Stimulated activated CD4-positive, alpha-beta T cell treated with anti-CD3 and anti-CD28 coated beads, Interleukin-1b, Interleukin-23, amount 100 ng/mL, for 24 hours (primary cell): ENCODE results near the gene MTA1.
A peak's percentile ranks its signal among the peaks of the same experiment; 100 is the strongest.

Experiments used
- DNase-seq, 4 experiments: peaks; one replicate each; pipeline ENCODE4 v3.0.0-alpha.2; 2020; ENCODE audit warnings: low read depth in 4 of 4, low spot score in 1 of 4

The MTA1 gene

DNA sequence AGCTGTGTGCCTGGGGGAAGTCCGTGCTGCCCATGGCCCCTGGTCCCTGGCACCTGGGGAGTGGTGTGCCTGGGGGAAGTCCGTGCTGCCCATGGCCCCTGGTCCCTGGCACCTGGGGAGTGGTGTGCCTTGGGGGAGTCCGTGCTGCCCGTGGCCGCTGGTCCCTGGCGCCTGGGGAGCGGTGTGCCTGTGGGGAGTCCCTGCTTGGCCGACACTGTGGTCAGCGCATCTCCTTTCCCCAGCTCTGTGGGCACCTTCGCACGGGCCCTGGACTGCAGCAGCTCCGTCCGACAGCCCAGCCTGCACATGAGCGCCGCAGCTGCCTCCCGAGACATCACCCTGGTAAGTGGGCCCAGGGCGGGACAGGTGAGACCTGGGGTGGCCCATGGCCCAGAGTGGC, 40.5 kb downstream of the MTA1 start:
- no peak for DNase-seq

DNA sequence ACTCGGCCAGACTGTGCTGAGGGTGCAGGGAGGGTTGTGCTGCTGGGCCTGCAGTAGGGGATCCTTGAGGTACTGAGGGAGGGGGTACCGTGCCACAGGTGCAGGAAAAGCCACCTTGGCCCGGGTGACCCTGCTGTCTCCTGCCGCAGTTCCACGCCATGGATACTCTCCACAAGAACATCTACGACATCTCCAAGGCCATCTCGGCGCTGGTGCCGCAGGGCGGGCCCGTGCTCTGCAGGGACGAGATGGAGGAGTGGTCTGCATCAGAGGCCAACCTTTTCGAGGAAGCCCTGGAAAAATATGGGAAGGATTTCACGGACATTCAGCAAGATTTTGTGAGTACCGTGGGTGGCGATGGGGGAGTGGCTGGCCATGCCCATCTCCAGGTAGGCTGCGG, 41.0 kb downstream of the MTA1 start:
- DNase-seq: no peak

DNA sequence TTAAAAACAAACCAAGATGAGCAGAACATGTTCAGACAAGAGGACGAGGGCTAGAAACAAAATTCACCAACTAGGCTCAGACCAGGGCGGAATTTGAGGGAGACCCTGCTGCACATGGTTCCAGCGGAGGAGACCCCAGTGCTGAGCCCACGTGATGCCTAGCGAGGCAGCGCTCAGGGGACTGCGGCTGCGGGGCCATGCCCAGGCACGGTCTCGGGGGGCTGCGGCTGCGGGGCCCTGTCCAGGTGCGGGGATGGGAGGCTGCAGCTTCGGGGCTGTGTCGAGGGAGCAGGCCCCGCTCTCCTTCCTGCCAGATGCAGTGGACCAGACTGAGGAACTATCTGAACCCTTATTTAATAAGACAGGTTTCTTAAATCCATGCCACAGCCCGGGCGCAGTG, 42.3 kb downstream of the MTA1 start:
- no peak for DNase-seq

DNA sequence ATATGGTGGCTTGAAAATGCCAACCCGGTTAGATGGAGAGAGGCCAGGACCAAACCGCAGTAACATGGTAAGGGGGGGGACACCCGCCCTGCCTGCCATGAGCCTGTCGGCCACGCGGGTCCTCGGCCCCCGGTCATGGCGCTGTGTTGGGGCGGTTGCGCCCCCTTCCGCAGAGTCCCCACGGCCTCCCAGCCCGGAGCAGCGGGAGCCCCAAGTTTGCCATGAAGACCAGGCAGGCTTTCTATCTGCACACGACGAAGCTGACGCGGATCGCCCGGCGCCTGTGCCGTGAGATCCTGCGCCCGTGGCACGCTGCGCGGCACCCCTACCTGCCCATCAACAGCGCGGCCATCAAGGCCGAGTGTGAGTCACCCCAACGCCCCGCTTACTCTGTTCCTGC, 44.9 kb downstream of the MTA1 start:
- DNase-seq: no peak

DNA sequence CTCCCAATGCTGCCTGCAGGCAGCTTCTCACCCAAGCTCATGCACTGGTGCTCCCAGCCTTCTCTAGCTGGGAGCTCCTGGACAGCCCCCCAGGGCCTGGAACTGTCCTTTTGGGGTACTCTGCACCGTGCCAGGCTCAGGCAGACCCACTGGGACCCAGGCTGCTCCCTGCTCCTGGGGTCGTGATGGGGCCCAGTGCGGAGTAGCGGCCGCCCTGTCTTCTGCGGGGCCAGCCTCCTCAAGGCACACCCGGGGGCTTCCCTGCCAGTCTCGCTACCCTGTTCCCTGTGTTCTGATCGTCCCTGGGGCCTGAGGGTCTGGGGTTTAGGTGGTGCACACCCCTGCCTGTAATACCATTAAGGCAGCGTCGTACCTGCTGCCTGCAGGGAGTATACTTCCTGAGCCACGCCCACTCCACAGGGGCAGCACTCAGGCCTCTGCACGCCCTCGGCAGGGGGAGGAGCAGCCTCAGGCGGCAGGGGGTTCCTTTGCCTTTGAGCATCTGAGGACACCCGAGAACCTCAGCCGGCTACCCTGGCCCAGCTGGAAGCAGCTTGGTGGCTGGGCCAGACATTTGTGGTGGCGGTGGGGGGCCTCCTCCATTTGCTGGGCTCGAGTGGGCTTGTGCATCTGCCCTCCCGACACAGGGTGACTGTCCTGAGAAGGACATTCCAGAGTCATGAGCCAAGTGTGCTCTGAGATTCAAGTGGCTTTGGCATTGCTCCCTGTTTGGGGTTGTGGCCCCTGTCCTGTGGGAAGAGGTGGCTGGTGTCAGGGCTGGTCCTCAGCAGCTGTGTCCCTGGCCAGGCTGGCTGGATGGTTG, 45.8 kb downstream of the MTA1 start:
- DNase-seq: no peak

DNA sequence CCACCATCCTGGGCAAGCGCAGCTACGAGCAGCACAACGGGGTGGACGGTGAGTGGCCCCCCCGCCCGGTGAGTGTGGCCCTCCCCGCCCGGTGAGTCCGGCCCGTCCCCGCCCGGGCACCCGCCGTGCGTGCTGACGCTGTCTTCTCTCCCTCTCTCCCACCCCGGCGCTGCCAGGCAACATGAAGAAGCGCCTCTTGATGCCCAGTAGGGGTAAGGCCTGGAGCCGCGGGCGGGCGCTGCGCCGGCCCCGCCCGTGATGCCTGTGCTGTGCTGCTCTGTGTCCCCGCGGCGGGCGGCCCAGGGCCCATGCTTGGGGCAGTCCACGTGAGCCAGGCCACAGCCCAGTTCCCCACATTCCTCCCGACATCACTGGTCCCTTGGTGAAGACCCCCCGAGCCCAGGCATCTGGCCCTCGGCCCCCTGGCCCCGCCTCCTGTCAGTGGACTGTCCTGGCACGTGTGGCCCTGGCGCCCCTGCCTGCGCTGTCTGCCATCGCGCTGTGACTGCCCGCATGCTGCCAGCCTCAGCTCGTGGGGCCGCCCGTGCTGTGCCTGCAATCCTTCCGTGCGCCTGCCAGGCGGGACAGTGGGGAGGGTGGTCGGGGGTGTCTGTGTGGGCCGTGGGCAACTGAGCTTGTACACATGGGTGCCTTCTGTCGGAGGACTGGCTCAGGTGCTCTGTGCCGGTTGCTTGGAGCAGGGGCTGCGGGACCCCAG, 47.1 kb downstream of the MTA1 start:
- DNase-seq: no peak

DNA sequence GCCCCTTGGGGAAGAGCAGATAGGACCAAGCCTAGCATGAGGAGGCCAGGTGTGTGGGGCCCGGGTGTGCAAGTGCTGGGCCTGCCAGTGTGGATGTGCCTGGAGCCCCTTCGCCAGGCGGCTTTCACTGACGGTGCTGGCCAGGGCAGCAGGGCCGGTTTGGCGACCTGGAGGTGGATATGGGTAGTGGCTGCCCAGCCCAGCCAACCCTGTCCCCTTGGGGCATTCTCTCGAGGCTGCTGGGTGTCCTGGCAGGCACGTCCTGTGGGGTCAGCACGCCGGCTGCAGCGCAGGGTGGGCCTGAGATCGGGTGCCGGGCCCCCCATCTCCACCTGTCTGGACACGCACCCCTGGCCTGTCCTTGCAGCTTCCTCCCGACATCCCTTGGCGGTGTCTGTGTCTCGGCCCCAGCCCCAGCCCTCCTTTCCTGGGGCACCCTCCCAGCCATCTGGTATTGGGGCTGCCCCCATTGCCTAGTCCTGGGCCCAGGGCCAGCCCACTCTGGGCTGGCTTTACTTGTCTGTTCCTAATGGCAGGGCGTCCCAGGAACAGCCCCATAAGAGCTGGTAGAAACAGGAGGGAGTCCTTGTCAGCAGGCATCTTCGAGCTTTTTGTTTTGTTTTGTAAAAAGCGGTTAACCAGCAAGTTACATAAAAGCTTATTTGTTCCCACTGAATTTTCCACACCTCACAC, 47.8 kb downstream of the MTA1 start:
- no peak for DNase-seq

DNA sequence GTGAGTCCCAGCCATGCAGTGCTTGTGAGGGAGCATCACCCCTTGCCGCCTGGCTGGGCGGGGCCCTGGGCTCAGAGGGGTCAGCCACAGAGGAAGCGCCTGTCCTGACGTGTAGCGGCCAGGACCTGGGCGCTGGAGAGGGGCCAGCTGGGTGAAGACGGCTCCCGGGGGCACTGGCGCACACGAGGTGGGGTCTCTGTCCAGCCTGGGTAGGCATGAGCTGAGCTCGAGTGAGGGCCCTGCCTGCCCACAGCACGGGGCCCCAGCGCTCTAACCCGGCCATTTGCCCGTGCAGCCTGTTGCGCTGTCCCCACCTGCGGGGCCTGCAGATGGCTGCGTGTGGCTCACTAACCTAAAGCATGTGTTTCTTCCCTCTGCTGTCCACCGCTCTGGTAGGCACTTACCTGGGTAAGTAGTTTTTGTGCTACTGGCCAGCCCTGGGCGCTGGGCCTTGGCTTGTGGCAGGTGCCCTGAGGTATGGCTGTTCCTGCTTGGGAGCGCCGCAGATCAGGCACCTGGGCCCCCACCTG, 48.4 kb downstream of the MTA1 start:
- no peak for DNase-seq

DNA sequence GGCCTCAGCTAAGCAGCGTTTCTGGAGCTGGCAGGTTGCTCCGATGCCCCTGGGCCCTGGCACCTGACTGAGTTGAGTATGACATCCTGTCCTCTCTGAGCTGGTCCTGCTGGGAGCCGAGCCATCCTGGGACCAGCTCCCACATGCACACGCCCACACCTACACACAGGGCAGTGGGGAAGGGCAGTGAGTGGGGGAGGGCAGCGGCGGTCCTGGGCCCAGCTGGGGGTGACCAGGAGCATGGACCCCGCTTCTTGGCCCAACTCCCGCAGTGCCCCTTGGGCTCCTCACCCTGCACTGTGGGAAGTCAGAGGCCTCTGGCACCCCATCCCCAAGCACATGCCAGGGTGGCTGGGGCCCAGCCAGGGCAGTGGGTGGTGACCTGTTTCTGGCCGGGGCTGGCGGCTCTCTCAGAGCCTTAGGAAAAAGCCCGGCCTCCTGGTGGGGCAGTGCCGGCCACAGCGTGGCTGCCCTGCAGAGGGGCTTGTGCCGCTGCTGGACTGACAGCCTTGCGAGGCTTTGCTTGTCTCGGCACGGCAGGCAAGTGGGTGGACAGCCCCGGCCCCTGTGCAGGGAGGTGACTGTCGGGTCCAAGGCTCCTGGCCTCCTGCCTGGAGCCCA, 49.1 kb downstream of the MTA1 start:
- DNase-seq: no peak

DNA sequence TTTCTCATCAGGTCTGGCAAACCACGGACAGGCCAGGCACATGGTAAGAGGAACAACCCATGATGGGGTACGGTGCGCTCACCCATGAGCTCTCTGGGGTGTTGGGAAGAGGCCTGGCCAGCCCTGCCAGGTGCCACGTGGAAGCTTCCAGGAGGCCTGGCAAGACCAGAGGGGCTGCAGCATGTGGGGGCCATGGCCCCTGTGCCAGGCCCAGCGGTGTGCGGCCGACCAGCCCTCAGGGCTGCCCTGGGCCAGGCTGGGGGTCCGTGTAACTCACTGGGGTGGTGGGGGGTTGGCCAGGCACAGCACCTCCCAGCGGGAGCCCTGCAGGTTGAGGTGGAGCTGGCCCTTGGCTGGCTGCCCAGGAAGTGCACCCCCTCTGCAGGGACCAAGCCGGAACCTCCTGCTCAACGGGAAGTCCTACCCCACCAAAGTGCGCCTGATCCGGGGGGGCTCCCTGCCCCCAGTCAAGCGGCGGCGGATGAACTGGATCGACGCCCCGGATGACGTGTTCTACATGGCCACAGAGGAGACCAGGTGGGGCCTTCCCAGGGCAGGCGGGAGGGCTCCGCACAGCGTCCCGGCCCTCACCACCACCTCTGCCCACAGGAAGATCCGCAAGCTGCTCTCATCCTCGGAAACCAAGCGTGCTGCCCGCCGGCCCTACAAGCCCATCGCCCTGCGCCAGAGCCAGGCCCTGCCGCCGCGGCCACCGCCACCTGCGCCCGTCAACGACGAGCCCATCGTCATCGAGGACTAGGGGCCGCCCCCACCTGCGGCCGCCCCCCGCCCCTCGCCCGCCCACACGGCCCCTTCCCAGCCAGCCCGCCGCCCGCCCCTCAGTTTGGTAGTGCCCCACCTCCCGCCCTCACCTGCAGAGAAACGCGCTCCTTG, 50.1 kb downstream of the MTA1 start:
- no peak for DNase-seq

DNA sequence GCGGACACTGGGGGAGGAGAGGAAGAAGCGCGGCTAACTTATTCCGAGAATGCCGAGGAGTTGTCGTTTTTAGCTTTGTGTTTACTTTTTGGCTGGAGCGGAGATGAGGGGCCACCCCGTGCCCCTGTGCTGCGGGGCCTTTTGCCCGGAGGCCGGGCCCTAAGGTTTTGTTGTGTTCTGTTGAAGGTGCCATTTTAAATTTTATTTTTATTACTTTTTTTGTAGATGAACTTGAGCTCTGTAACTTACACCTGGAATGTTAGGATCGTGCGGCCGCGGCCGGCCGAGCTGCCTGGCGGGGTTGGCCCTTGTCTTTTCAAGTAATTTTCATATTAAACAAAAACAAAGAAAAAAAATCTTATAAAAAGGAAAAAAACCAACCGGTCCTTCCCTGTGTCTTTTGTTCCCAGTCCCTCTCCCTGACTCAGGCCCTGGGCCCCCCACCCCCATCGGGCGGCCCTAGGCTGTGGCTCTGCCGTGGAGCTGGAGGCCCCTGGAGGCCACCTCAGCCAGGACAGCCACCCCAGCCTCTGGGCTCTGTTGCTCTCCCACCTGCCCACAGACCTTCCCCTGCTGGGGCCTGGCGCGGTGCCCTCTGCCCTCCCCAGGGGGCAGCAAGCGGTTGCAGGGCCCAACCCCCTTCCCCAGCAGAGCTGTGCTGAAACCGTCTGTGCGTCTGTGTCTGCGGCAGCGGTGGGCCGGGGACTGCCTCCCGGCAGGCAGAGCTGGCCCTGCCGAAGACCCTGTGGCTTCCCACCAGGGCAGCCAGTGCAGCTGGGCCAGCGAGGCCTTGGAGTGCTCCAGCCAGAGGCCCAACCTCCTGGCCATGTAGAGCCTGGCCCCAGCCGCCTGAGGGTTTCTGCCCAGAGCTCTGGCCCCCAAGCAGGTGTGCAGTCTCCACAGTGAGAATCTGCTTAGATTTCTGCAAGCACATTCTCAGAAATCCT, 51.0 kb downstream of the MTA1 start:
- DNase-seq: no peak

DNA sequence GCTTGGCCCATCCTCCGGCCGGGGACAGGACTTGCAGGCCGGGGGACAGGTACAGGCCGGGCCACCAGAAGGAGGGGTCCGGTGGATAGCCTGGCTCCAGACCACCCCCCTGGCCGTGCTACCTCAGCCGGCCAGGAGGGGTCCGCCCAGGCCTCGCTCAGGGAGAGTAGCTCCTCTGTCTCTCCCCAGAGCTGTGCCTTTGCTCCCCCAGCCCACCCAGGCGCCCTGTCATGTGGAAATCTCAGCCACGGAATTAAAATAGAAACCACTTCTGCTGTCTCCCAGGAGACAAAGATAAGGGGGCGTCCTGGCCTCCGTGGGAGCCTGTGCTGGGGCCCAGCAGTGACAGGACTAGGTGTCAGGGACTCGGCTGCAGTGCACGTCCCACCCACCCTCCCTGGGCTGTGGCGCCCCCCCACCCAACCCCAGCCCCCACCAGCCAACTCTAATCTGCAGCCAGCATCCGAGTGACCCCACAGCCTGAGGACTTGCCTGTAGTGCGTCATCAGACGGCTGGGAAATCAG, 51.7 kb downstream of the MTA1 start:
- DNase-seq: no peak

DNA sequence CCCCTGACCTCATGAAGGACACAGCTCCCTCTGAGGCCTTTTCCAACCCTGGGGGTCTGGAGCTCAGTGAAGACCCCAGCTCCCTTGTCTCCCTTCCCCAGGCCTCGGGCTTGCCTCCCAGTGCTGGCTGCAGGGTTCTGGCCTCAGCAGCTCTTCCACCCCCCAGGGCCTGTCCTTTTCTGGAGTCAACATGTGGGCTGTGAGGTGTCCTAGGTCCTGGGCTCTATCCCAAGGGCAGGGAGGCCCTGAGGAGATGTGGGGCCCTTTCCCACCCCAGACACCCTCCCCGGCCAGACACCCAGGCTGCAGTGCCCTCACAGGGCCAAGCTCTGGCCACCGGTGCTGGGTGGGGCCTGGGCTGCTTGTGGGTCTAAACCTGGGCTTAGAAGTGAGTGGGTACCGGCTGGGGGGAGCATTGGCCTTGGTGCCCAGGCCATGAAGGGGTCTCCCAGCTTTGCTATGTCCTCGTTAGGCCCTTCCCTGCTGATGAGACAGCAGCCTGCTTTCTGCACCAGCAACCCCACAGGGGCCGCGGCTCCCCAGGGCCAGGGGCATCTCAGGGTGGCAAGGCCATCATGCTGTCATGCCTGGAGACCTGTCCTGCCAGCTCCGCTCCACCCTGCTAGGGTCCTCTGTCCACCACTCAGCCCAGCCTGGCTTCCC, 52.3 kb downstream of the MTA1 start:
- no peak for DNase-seq

DNA sequence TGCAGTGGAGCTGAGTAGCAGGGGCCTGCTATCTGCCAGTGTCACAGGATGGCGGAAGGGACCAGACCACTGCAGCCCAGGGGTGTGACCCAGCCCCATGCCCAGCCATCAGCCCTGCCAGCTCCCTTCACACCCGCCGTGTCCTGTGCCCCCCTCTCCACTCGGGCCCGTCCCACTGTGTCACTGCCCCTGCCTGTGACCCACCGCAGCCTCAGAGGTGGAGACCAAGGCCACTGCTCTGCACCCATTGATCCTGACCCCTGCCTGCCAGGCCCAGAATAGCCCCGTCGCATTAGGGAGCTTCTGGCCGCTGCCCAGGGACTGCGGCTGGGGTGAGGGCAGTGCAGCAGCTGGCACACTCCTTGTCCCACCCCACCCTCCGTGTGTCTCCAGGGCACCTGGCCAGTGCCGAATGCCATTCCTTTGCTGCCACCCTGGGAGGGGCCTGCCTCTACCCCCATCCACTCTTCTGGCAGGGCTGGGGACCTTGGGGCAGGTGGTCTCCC, 52.9 kb downstream of the MTA1 start:
- no peak for DNase-seq

DNA sequence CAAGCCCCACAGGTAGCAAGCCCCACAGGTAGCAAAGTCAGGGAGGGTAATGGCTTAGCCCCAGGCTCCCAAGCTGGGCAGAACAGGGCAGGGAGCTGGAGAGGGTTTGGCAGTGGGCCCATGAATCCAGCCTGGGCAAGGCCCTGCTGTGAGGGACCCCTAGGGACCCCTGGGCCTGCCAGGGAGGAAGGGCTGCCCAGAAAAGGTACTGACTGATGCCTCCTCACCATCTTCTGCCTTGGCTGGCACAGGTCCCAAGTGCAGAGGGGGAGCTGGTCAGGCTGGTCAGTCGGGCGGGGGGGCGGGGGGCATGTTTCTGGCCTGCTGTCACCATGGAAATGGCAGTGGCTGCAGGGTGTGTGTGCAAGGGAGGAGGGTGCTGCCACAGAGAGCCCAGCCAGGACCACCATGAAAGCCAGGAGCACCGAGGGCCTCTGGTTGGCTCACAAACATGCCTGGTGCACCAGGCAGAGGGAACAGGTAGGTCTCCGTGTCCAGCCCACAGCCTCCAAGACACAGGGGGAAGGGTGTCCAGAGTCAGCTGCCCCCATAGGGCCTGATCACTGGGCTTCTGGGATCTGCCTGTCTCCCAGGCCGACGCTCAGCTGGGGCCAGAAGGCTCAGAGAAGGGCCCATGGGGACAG, 53.5 kb downstream of the MTA1 start:
- no peak for DNase-seq

DNA sequence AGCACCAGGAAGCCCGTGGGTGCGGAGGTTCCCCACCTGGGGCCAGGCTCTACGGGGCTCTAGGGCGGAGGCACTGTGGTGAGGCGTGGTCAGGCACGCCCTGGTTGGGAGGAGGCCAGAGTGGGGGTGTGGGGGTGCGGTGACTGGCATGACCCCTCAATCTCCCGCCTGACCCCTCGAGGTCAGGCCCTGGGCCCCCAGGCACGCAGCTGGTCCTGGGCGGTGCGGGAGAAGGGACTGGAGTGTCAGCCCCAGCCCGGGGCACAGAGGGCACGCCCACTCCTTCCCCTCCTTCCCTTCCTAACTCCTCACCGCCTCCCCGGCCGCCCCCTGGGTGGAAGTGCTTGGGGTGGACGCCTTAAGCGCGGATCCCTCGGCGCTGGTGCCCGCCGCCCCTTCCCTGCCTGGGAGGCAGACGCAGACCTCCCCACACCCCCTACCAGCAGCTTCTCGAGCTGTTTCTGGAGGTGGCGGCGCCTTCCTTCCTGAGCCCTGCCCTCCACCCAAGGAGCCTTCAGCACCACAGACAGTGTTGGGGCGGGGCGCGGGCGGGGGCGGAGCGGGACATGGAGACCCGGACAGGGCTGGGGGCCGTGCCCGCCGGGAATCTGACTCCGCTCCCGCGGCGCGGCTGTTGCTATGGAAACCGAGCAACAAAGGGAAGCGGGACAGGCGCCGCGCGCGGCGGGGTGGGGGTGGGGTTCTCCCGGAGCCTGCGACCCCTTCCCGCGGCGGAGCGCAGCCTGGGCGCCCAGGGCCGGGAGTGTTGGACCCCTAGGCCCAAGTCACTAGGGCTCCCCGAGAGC, 54.3 kb downstream of the MTA1 start:
- DNase-seq: peak in 2 of 4 experiments; percentile 27 to 53
